ENCODE measurements around the gene SYTL4.

SYTL4 gene

GRCh38 chrX:100643212-100643611 is 88.7 kb downstream of the SYTL4 start:
- Histone ChIP-seq H3K27ac (peak overlapping the region in 1 of 2 donors; percentile 33), H3K4me3 (no peak overlapping the region)
- DNase-seq (ENCODE audit: low spot score), result no peak
- TF ChIP-seq CTCF (IDR thresholded peaks at IDR 0.05), result no peak

GRCh38 chrX:100642290-100642689 is 89.6 kb downstream of the SYTL4 start:
- H3K4me3 ChIP-seq, result no peak overlapping the region
- no peak for TF ChIP-seq CTCF (IDR thresholded peaks at IDR 0.05)
- H3K27ac ChIP-seq, result no peak overlapping the region
- no peak for DNase-seq (ENCODE audit: low spot score)

GRCh38 chrX:100636321-100636991 is 95.5 kb downstream of the SYTL4 start, which contains the start of gene TSPAN6:
TSPAN6 (minus strand) TSS chrX:100636806; CDS start chrX:100636694, 112 bp downstream.
- peak; percentile 79 for DNase-seq (ENCODE audit: low spot score)
- no peak for TF ChIP-seq CTCF (IDR thresholded peaks at IDR 0.05)
- Histone ChIP-seq H3K4me3 (peak within 1 kb of the TSS; percentile 71), H3K27ac (peak within 1 kb of the TSS; percentile 45 to 61)

- TF ChIP-seq CTCF (IDR thresholded peaks at IDR 0.05), result no peak
- no peak for DNase-seq (ENCODE audit: low spot score)
- Histone ChIP-seq H3K4me3 (peak overlapping the region; percentile 71), H3K27ac (peak overlapping the region; percentile 45 to 61)
Observed at GRCh38 chrX:100635989-100636320, 96.0 kb downstream of the SYTL4 start.

GRCh38 chrX:100635040-100635439 is 96.9 kb downstream of the SYTL4 start:
- Histone ChIP-seq H3K27ac (no peak overlapping the region), H3K4me3 (no peak overlapping the region)
- DNase-seq (ENCODE audit: low spot score), result no peak

GRCh38 chrX:100625985-100626491 is 105.9 kb downstream of the SYTL4 start:
- H3K4me3 ChIP-seq, result no peak overlapping the region
- no peak overlapping the region for H3K27ac ChIP-seq
- no peak for DNase-seq (ENCODE audit: low spot score)
- TF ChIP-seq CTCF (IDR thresholded peaks at IDR 0.05), result no peak

More at GRCh38 chrX:100635040-100635439, 96.9 kb downstream of the SYTL4 start:
- no peak for TF ChIP-seq CTCF (IDR thresholded peaks at IDR 0.05)

Measured in coronary artery (tissue), 2 donors.